ENCODE data around the gene RELT.

Gene RELT

GRCh38 chr11:73428699-73429098, 52.5 kb downstream of the RELT start:
- Histone ChIP-seq H3K27me3 (ENCODE audit: low read length) (no peaks in the 10 kb centered on the region), H3K9me2 (replicated peaks; ENCODE audit: insufficient read depth, low read length) (no peaks in the 10 kb centered on the region), H4K20me1 (ENCODE audit: low read depth, low read length) (no peaks in the 10 kb centered on the region), H3K9ac (ENCODE audit: low read length) (no peak overlapping the region), H3K4me2 (ENCODE audit: low read depth, low read length, poor library complexity, severe bottlenecking) (no peak overlapping the region), H3K9me3 (ENCODE audit: insufficient read depth, low read length) (no peaks in the 10 kb centered on the region), H3K4me3 (ENCODE audit: insufficient read depth, low read length, poor library complexity, severe bottlenecking) (no peak overlapping the region), H3K79me2 (ENCODE audit: insufficient read depth, low read length) (no peaks in the 10 kb centered on the region), H3F3A (ENCODE audit: insufficient read depth) (no peaks in the 10 kb centered on the region), H2AFZ (ENCODE audit: low read depth, low read length, severe bottlenecking) (no peak overlapping the region), H3K27ac (ENCODE audit: low read depth, low read length) (no peak overlapping the region), H3K36me3 (ENCODE audit: low read length) (no peaks in the 10 kb centered on the region)
- TF ChIP-seq EZH2phosphoT487 (conservative IDR thresholded peaks at IDR 0.05; ENCODE audit: low read length) = no peak
- TF ChIP-seq, protein P1, sequence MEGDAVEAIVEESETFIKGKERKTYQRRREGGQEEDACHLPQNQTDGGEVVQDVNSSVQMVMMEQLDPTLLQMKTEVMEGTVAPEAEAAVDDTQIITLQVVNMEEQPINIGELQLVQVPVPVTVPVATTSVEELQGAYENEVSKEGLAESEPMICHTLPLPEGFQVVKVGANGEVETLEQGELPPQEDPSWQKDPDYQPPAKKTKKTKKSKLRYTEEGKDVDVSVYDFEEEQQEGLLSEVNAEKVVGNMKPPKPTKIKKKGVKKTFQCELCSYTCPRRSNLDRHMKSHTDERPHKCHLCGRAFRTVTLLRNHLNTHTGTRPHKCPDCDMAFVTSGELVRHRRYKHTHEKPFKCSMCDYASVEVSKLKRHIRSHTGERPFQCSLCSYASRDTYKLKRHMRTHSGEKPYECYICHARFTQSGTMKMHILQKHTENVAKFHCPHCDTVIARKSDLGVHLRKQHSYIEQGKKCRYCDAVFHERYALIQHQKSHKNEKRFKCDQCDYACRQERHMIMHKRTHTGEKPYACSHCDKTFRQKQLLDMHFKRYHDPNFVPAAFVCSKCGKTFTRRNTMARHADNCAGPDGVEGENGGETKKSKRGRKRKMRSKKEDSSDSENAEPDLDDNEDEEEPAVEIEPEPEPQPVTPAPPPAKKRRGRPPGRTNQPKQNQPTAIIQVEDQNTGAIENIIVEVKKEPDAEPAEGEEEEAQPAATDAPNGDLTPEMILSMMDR (IDR thresholded peaks at IDR 0.05; ENCODE audit: insufficient read depth, low read length, poor library complexity, severe bottlenecking) = no peak

DNA sequence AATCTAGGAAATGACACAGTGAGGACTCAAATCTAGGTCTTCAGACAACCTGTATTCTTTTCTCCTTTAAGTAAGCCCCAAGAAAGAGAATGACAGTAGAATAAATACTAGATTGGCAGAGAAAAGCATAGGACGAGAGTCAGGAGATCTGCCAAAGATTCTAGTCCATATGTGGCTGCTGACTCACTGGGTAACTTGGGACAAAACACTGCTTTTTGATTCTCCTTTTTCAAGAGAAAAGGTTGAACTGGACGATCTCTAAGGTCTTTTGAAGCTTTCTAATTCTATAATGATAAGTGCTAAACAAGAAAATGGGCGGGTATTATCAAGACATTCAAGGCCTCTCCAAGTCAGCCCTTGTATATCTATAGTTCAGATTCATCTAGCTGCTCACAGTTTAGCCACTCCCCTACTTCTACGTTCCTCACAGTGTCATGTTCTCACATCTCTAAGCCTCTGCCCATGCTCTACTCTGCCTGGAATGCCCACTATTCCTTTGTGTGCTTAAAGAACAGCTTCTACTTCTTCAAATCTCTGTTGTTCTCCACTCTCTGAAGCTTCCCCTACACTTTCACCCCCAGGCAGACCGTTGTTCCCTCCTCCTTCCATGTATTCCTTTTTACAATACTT, 53.0 kb downstream of the RELT start:
- H3K4me2 ChIP-seq (ENCODE audit: low read depth, low read length, poor library complexity, severe bottlenecking) = no peak overlapping the region
- TF ChIP-seq, protein P1 (IDR thresholded peaks at IDR 0.05; ENCODE audit: insufficient read depth, low read length, poor library complexity, severe bottlenecking) = no peak
- no peak for TF ChIP-seq EZH2phosphoT487 (conservative IDR thresholded peaks at IDR 0.05; ENCODE audit: low read length)
- no peaks in the 10 kb centered on the region for H3K9me3 ChIP-seq (ENCODE audit: insufficient read depth, low read length)
- H3K9me2 ChIP-seq (replicated peaks; ENCODE audit: insufficient read depth, low read length) = no peaks in the 10 kb centered on the region
- no peak overlapping the region for H3K9ac ChIP-seq (ENCODE audit: low read length)
- no peak overlapping the region for H3K4me3 ChIP-seq (ENCODE audit: insufficient read depth, low read length, poor library complexity, severe bottlenecking)
- H3K27ac ChIP-seq (ENCODE audit: low read depth, low read length) = no peak overlapping the region
- H3K79me2 ChIP-seq (ENCODE audit: insufficient read depth, low read length) = no peaks in the 10 kb centered on the region
- no peaks in the 10 kb centered on the region for H3F3A ChIP-seq (ENCODE audit: insufficient read depth)
- H4K20me1 ChIP-seq (ENCODE audit: low read depth, low read length) = no peaks in the 10 kb centered on the region
- no peaks in the 10 kb centered on the region for H3K27me3 ChIP-seq (ENCODE audit: low read length)
- H2AFZ ChIP-seq (ENCODE audit: low read depth, low read length, severe bottlenecking) = no peak overlapping the region
- H3K36me3 ChIP-seq (ENCODE audit: low read length) = no peaks in the 10 kb centered on the region

DNA sequence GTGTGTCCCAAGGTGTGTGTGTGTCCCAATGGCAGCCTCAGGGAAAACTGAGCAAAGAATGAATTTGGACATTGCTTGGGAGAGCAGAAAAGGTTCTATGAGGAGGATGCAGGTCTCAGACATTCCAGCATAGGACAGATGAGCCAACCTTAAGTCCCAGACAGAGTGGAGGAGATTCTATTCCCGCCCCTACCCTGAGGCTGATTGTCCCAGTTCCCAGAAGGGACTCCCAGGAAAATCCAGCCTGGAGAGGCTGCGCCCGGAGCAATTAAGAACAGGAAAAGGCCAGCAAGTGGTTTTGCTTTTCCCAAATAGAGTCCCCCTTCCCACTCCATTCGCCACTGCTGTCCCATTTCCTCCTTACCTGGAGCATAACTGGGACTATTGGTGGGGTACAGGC, 54.1 kb downstream of the RELT start:
- Histone ChIP-seq H3K79me2 (ENCODE audit: insufficient read depth, low read length) (no peaks in the 10 kb centered on the region), H3F3A (ENCODE audit: insufficient read depth) (no peaks in the 10 kb centered on the region), H3K9me2 (replicated peaks; ENCODE audit: insufficient read depth, low read length) (no peaks in the 10 kb centered on the region), H3K4me2 (ENCODE audit: low read depth, low read length, poor library complexity, severe bottlenecking) (no peak overlapping the region), H3K4me3 (ENCODE audit: insufficient read depth, low read length, poor library complexity, severe bottlenecking) (no peak overlapping the region), H4K20me1 (ENCODE audit: low read depth, low read length) (no peaks in the 10 kb centered on the region), H3K27ac (ENCODE audit: low read depth, low read length) (no peak overlapping the region), H3K9ac (ENCODE audit: low read length) (no peak overlapping the region), H3K36me3 (ENCODE audit: low read length) (no peaks in the 10 kb centered on the region), H3K9me3 (ENCODE audit: insufficient read depth, low read length) (no peaks in the 10 kb centered on the region), H3K27me3 (ENCODE audit: low read length) (no peaks in the 10 kb centered on the region), H2AFZ (ENCODE audit: low read depth, low read length, severe bottlenecking) (no peak overlapping the region)
- TF ChIP-seq EZH2phosphoT487 (conservative IDR thresholded peaks at IDR 0.05; ENCODE audit: low read length) = no peak
- TF ChIP-seq, protein P1 (IDR thresholded peaks at IDR 0.05; ENCODE audit: insufficient read depth, low read length, poor library complexity, severe bottlenecking) = no peak
